NCI-H2196 treated with DMSO at 0.1 percent for 48 hours (cell line): ENCODE results near the gene SMC5.

Experiments
- DNase-seq: peaks from one replicate; lab custom pipeline; 2025; ENCODE audit not compliant: unreplicated experiment; lab: John Stamatoyannopoulos, UW

Gene SMC5

DNA sequence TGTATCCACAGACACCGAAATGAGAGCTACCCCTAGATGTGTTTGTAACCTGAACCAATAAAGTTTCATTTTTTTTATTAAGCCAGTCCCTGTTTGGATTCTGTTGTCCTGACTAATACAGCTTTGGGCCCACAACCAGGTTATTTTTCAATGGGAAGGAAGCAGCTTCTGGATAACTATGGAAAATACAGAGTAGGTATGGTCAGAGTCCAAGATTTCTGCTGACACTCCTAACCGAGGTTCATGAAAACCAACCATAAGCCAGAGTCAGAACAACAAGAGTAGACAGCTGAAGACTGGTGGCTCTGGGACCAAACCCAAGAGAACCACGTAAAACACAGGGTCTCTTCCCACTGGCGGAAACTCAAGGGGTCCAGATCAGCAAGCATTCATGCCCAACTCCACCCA lies 144.8 kb downstream of the SMC5 start:
- no peak for DNase-seq

DNA sequence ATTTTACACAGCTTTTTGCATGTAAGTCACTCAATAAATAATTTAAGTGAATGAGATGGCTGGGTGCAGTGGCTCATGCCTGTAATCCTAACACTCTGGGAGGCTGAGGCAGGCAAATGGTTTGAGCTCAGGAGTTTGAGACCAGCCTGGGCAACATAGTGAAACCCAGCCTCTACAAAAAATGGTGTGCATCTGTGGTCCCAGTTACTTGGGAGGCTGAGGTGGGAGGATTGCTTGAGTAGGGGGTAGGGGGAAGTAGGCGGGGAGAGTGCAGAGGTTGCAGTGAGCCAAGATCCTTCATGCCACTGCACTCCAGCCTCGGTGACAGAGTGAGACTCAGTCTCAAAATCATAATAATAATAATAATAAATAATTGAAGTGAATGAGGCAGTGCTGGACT lies 145.5 kb downstream of the SMC5 start:
- no peak for DNase-seq
